Epithelial cell of esophagus (primary cell): ENCODE measurements around the gene MUSTN1.

Experiments
- DNase-seq: peaks from one replicate; pipeline ENCODE4 v3.0.0; 2010; ENCODE audit warnings: low read depth
- H3K4me3 ChIP-seq: 2 replicates; pipeline ENCODE4 v1.5.1; 2011; ENCODE audit warnings: mild to moderate bottlenecking, low read length, control low read depth
- CTCF ChIP-seq: IDR thresholded peaks from 2 replicates; pipeline ENCODE4 v1.5.1; 2011; ENCODE audit warnings: low read depth, mild to moderate bottlenecking, low read length, control low read depth, inconsistent platforms; ENCODE audit not compliant: insufficient read depth; ENCODE audit errors: missing control alignments

The MUSTN1 gene

DNA sequence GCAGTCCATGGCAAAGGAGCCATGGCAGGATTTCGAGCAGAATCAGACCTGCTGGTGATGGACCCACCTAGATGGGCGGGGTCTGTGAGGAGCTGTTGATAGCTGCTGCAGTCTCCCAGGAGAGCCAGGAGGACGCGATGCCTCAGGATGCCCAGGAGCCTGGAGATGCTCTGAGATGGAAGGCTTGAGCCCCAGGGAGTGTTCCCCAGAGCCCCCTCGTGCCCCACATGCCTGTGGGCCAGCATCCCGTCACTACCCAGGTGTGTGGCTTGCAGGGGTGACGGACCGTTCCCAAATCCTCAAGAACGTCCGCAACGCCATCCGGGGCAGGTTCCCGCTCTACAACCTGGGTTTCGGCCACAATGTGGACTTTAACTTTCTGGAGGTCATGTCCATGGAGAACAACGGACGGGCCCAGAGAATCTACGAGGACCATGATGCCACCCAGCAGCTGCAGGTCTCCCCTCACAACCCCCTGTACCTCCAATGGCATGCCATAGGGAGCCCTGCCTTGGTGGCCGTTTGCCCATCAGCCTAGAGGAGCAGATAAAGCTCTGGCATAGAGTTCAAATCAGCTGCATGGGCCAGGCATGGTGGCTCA, 50.7 kb downstream of the MUSTN1 start:
- DNase-seq = no peak
- no peak overlapping the region for H3K4me3 ChIP-seq
- no peak for TF ChIP-seq CTCF

- H3K4me3 ChIP-seq = no peak overlapping the region
- no peak for DNase-seq
- no peak for TF ChIP-seq CTCF
Measured at GRCh38 chr3:52783211-52783555, 51.6 kb downstream of the MUSTN1 start.
